PC-3 (cell line): ENCODE measurements around the gene CPEB3. TPM values are rescaled to one million over a fixed set of nuclear protein-coding genes. Genes with fewer than 3 reads are reported as not detected.
A peak's percentile ranks its signal among the peaks of the same experiment; 100 is the strongest.

Source experiments
- ATAC-seq: fragments of 200-7000 bp; cut with Tn5 transposase; 2 replicates; pipeline ENCODE4 v1.9.1; 2020; ENCODE audit warnings: mild to moderate bottlenecking, moderate library complexity
- BruUV-seq: library from RNA; stranded (reverse); fragments of 400-500 nt; replicated peaks from 2 replicates; lab custom pipeline; 2021; lab: Mats Ljungman, UMichigan
- CTCF ChIA-PET: fragments of 300-600 bp; sonication (Branson Sonifier 250); formaldehyde crosslinking; loops from one replicate; lab custom pipeline; 2022; ENCODE audit warnings: antibody characterized with exemption; lab: Charles Lee
- POLR2A ChIA-PET: fragments of 300-600 bp; sonication (Branson Sonifier 250); formaldehyde crosslinking; loops from one replicate; lab custom pipeline; 2022; ENCODE audit warnings: antibody characterized with exemption; ENCODE audit not compliant: unreplicated experiment; lab: Charles Lee
- DNase-seq: peaks from one replicate; pipeline ENCODE4 v3.0.0-alpha.2; 2015
- H2AFZ ChIP-seq: fragments of 300-600 bp; sonication (generic); 2 replicates; pipeline ENCODE4 v1.6.0; 2016; ENCODE audit warnings: antibody characterized with exemption, low read length
- H3F3A ChIP-seq: fragments of 300-600 bp; sonication (generic); one replicate; pipeline ENCODE4 v1.6.0; 2017; ENCODE audit warnings: antibody characterized with exemption, low read length, control low read depth, mild to moderate bottlenecking; ENCODE audit not compliant: unreplicated experiment
- H3K27ac ChIP-seq: fragments of 300-600 bp; sonication (generic); 2 replicates; pipeline ENCODE4 v1.5.1; 2016; ENCODE audit warnings: mild to moderate bottlenecking, low read length
- H3K27me3 ChIP-seq: fragments of 300-600 bp; sonication (generic); 2 replicates; pipeline ENCODE4 v1.6.1; 2016; ENCODE audit warnings: low read length, mixed read lengths
- H3K36me3 ChIP-seq: fragments of 300-600 bp; sonication (generic); 2 replicates; pipeline ENCODE4 v1.6.1; 2016; ENCODE audit warnings: low read depth, mixed run types, low read length, mixed read lengths
- H3K4me1 ChIP-seq: fragments of 300-600 bp; sonication (generic); 2 replicates; pipeline ENCODE4 v1.5.1; 2016; ENCODE audit warnings: low read length; ENCODE audit not compliant: insufficient read depth
- H3K4me2 ChIP-seq: fragments of 300-600 bp; sonication (generic); 2 replicates; pipeline ENCODE4 v1.6.0; 2016; ENCODE audit warnings: low read length
- H3K4me3 ChIP-seq: fragments of 300-600 bp; sonication (generic); 2 replicates; pipeline ENCODE4 v1.5.1; 2016; ENCODE audit warnings: mild to moderate bottlenecking, low read length, mixed read lengths
- H3K79me2 ChIP-seq: fragments of 300-600 bp; sonication (generic); 2 replicates; pipeline ENCODE4 v1.6.1; 2017; ENCODE audit warnings: low read length, mixed read lengths
- H3K9ac ChIP-seq: fragments of 300-600 bp; sonication (generic); 2 replicates; pipeline ENCODE4 v1.6.0; 2016; ENCODE audit warnings: mild to moderate bottlenecking, low read length
- H3K9me2 ChIP-seq: fragments of 300-600 bp; sonication (generic); replicated peaks from 2 replicates; pipeline ENCODE4 v1.6.1; 2016; ENCODE audit warnings: mixed run types, low read length, mixed read lengths
- H3K9me3 ChIP-seq: fragments of 300-600 bp; sonication (generic); 2 replicates; pipeline ENCODE4 v1.6.1; 2016; ENCODE audit warnings: low read length, mixed read lengths
- H4K20me1 ChIP-seq: fragments of 300-600 bp; sonication (generic); 2 replicates; pipeline ENCODE4 v1.6.1; 2016; ENCODE audit warnings: low read length, mixed read lengths
- EZH2 ChIP-seq: fragments of 300-600 bp; sonication (generic); IDR thresholded peaks from one replicate; pipeline ENCODE4 v1.6.1; 2017; ENCODE audit warnings: antibody characterized with exemption, mild to moderate bottlenecking, low read length; ENCODE audit not compliant: unreplicated experiment
- EZH2phosphoT487 ChIP-seq: fragments of 300-600 bp; sonication (generic); IDR thresholded peaks from 2 replicates; pipeline ENCODE4 v1.6.1; 2018; ENCODE audit warnings: mild to moderate bottlenecking, antibody characterized with exemption, low read length, borderline replicate concordance
- intact Hi-C: fragments of 100-400 bp; cut with micrococcal nuclease; formaldehyde crosslinking; loops from 2 replicates; pipeline ENCODE4 v1.9.0; 2023
- total RNA-seq: library from RNA; depleted of rRNA; stranded (reverse); fragments of >200 nt; gene quantifications from 2 replicates; pipeline ENCODE4 v1.2.3, GENCODE V29; 2014
- TF ChIP-seq, protein P1 (sequence below): fragments of 300-600 bp; sonication (generic); conservative IDR thresholded peaks from 2 replicates; pipeline ENCODE4 v1.5.1; 2017; ENCODE audit warnings: antibody characterized with exemption, low read depth, mild to moderate bottlenecking, low read length

Gene CPEB3
- total RNA-seq, 1 experiment from 2014 or later: 0.80 TPM

DNA sequence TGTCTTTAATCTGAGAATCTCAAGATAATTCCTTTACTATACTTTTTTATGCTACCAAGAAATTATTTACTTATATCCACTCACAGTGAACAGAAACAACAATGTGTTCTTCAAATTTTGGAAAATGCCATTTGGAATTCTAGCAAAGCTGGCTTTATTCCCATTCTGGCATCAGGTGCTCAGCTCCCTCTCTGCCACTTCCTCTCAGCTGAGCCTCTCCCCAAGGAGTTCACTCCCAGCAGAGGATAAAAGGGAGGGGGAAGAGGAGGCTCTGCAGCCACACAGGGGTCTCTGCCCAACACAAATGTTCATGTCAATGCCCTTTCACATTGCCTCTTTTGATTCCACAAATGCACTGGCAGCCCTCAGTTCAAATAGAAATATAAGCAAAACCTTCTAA lies 116.9 kb downstream of the CPEB3 start:
- ChIA-PET POLR2A (no interaction called here), CTCF (no interaction called here)
- Histone ChIP-seq H3K4me3 (no peak overlapping the region), H4K20me1 (no peaks in the 10 kb centered on the region), H3F3A (no peaks in the 10 kb centered on the region), H2AFZ (no peak overlapping the region), H3K9me2 (no peaks in the 10 kb centered on the region), H3K79me2 (no peaks in the 10 kb centered on the region), H3K9me3 (no peaks in the 10 kb centered on the region), H3K36me3 (no peaks in the 10 kb centered on the region), H3K4me1 (no peaks in the 10 kb centered on the region), H3K27ac (no peak overlapping the region), H3K27me3 (no peaks in the 10 kb centered on the region), H3K4me2 (no peak overlapping the region), H3K9ac (no peak overlapping the region)
- DNase-seq (peak; percentile 1), ATAC-seq (no peak)
- intact Hi-C loops: no loop called here
- no TSS peak for BruUV-seq
- TF ChIP-seq, protein P1, sequence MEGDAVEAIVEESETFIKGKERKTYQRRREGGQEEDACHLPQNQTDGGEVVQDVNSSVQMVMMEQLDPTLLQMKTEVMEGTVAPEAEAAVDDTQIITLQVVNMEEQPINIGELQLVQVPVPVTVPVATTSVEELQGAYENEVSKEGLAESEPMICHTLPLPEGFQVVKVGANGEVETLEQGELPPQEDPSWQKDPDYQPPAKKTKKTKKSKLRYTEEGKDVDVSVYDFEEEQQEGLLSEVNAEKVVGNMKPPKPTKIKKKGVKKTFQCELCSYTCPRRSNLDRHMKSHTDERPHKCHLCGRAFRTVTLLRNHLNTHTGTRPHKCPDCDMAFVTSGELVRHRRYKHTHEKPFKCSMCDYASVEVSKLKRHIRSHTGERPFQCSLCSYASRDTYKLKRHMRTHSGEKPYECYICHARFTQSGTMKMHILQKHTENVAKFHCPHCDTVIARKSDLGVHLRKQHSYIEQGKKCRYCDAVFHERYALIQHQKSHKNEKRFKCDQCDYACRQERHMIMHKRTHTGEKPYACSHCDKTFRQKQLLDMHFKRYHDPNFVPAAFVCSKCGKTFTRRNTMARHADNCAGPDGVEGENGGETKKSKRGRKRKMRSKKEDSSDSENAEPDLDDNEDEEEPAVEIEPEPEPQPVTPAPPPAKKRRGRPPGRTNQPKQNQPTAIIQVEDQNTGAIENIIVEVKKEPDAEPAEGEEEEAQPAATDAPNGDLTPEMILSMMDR: no peak
- TF ChIP-seq EZH2phosphoT487 (no peak), EZH2 (no peak)

DNA sequence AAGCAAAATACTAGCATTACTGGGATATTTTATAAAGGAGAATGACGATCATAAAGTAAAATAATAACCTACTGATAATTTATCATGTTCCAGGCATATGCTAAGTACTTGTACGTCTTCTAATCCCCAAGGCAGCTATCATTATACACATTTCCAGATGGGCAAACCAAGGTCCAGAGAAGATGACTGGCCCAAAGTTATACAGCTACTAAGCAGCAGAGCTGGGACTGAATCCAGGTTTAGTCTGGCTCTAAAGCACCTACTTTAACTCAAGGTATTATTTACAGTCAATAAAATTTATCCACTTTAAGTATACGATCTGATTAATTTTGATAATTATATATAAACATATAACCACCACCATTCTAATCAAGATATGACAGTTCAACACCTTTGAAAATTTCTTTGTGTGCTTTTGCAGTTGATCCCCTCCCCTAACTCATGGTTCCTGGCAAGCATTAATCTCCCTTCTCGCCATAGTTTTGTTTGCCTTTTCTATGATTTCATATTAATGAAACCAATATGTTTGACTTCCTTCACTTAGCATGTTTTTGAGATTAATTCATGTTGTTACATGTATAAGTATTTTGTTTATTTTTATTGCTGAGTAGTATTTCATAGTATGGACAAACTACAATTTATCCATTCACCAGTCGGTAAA lies 126.7 kb downstream of the CPEB3 start:
- POLR2A ChIA-PET: no interaction called here
- Histone ChIP-seq H3K9me2 (no peaks in the 10 kb centered on the region), H3K4me1 (no peaks in the 10 kb centered on the region), H2AFZ (no peak overlapping the region), H3K9ac (no peak overlapping the region), H4K20me1 (no peaks in the 10 kb centered on the region), H3K36me3 (no peaks in the 10 kb centered on the region), H3K4me3 (no peak overlapping the region), H3K4me2 (no peak overlapping the region), H3K9me3 (no peaks in the 10 kb centered on the region), H3K27ac (no peak overlapping the region), H3K79me2 (no peaks in the 10 kb centered on the region), H3F3A (no peaks in the 10 kb centered on the region), H3K27me3 (no peaks in the 10 kb centered on the region)
- CTCF ChIA-PET: no interaction called here
- ATAC-seq: no peak
- no TSS peak for BruUV-seq
- no peak for TF ChIP-seq EZH2
- TF ChIP-seq, protein P1: no peak
- TF ChIP-seq EZH2phosphoT487: no peak
- DNase-seq: no peak
- intact Hi-C loops: no loop called here

DNA sequence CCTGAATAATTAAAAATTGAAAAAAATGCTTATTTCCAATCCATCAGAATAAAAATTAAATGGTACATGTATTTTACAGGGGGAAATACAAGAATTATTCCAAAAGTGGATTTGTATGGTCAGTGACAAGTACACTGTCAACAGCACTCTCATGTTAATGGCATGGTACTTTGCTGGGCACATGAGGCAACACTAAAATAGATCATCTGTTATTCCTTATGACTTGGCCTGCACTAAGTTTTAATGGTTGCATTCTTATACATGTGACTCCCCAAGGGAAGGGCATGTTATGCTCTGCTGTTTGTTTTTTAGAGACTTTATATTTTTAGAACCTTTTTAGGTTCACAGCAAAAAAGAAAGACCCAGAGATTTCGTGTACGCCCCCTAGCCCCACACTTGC lies 128.3 kb downstream of the CPEB3 start:
- no TSS peak for BruUV-seq
- Histone ChIP-seq H3K27ac (no peak overlapping the region), H3K4me1 (peaks cover under 1% of the 10 kb centered on the region), H3K9ac (no peak overlapping the region), H3K4me2 (no peak overlapping the region), H2AFZ (no peak overlapping the region), H4K20me1 (no peaks in the 10 kb centered on the region), H3K9me3 (no peaks in the 10 kb centered on the region), H3K27me3 (no peaks in the 10 kb centered on the region), H3K9me2 (no peaks in the 10 kb centered on the region), H3K79me2 (no peaks in the 10 kb centered on the region), H3K4me3 (no peak overlapping the region), H3F3A (no peaks in the 10 kb centered on the region), H3K36me3 (no peaks in the 10 kb centered on the region)
- no peak for TF ChIP-seq EZH2phosphoT487
- no peak for TF ChIP-seq EZH2
- TF ChIP-seq, protein P1: no peak
- CTCF ChIA-PET: no interaction called here
- DNase-seq: no peak
- POLR2A ChIA-PET: no interaction called here
- no peak for ATAC-seq
- intact Hi-C loops: no loop called here
